CD4-positive, alpha-beta T cell treated with Interleukin-12 subunit alpha and Interleukin-12 subunit beta, for 1 hour (primary cell): ENCODE data around the gene ZNF827.

Source experiments
- DNase-seq: peaks from one replicate; pipeline ENCODE4 v3.0.0-alpha.2; 2020

Gene ZNF827

DNA sequence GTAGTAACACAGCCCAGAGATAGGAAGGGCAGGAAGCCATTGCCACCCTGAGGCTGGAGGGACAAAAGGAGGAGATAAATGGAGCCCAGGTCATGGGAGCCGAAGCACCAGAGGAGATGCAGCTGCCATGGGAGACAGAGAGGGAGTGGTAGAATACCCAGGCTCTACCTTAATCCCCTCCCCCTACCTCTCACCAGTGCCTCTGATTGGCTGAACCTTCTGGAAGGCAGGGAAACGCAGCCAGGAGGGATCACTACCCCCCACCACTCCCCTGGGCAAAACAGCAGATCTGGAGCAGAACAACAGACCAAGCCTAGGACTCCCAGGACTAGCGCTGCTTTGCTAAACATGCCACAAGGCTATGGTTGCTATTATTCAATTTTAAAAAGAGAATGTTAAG, 114.2 kb downstream of the ZNF827 start:
- no peak for DNase-seq

DNA sequence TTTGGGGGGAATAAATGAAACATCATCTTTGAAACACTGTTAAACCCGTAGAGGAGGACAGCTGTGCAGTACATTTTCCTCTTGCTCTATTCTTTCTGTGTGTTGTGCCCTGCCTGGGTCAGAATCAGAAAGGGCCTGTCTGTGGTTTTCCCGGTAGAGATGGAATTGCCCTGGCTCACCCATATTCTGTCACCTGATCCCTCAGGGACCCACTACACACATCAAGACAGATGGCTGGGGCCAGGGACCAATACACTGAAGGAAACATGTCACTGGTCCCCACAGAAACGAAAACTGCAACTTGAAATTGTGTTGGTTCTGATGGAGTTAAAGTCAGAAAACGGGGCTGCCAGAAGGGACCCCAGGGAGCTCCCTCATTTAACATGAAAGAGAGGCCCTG, 114.9 kb downstream of the ZNF827 start:
- no peak for DNase-seq

DNA sequence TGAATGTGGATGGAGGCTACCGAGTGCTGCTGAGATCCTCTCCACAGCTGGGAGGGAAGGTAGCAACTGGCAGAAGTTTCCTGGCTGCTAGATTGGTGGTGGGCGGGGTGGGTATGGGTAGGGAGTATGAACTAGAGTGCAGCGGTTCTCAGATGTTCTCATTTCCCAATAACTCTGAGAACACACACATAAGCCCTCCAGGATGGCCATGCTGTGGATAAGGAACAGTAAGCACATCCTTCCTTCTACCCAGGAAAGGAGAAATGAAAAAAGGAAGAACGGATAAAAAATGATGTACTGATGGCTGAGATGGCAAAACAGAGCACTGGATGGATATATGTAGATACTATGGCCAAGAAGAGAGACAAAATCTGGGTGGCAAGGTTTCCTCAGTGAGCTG, 116.0 kb downstream of the ZNF827 start:
- DNase-seq, result no peak

DNA sequence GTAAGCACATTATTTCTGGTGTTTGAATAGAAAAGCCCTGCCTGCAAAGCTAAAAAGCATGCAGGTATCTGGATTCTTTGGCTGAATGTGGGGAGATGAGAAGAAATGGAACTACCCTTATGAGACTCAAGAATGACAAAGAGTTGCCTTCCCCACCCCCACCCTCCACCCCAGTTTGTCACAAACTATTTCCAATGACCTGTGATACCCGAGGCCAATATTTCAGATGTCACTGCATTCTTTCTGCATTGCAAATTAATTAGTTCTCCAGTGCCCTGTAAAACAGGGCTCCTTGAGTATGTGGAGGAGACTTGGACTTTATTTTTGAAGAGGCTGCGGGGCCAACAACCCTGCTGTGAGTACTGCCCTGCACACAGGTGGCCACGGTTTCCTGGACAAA, 116.4 kb downstream of the ZNF827 start:
- no peak for DNase-seq

DNA sequence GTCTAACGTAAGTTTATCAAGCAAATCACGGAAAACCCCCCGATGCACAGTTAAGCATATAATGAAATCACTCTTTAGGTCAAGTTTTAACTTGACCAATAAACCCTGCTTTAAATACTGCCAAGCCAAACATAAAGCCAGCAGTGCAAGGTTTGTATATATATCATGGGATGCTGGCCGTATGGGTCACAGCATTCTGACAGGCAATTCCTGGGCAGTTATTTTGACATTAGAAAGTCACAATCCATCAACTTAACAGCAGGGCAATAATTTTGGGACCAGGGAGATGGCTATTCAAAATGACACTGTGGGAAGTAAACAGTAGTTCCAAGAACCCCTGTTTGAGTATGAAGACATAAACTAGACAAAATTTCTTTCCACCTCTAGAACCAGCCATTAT, 116.9 kb downstream of the ZNF827 start:
- DNase-seq, result no peak

DNA sequence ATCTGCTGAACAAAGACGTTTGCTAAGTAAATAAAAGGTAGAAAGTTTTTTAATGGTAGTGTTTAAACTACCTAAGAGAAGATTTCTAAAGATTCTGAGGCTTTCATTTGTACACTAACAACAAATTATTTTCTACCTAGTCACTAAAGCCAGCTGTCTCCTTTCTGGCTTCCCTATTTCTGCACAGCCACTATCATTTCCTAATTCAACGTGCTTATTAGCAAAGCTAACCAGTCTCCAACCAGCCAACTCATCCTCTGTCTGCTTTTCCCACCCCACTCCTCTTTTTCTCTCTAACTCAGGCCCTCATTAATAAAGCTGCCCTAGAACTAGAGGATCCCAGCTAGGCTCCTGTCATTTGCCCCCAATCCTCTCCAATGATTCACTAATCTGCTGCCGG, 118.2 kb downstream of the ZNF827 start:
- DNase-seq, result no peak

DNA sequence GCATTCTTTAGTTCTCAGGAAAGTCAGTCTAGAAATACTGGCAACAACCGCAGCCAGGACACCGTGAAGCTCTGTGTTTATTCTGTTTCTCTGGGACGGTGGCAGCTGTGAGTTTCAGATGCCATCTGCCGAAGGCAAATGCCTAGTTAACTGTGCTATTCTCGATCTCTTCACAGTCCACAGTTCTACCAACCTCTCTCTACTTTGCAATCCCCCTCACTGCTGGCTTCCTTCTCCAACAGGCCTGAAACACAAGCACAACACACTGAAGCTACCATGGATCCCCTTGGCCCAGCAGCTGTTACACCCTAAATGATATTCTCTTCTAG, 118.8 kb downstream of the ZNF827 start:
- no peak for DNase-seq

DNA sequence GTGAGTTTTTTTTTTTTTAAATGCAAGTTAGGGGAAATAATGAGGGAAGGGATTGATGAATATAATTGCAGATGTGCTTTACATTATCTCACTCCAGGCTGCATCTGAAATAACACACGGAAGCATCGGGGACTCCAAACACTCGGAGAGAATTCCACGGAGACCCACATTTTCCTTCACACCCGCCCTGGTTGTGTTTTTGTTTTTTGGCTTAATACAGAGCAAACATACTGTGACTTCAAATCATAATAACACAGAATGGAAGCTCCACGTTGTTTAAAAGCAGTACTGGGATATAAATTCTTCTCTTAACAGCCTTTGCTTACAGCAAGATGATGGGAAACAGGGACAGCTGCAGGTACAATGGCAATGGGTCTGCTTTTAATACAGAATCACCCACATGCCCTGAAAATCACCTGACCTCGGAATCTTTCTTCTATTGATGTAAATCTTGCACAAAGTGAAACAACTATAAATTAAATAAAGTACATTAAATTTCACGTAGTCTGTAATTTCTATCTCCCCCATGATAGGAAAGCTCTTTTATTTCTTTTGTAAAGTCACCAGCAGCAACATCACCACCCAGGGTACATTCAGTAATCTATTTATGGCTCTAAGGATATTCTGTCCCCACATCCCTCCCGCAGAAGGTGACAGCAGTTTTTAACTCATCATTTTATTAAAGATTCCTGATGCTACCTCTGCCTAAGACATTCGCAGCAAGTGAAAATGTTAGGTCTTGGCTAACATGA, 119.3 kb downstream of the ZNF827 start:
- DNase-seq, result no peak

DNA sequence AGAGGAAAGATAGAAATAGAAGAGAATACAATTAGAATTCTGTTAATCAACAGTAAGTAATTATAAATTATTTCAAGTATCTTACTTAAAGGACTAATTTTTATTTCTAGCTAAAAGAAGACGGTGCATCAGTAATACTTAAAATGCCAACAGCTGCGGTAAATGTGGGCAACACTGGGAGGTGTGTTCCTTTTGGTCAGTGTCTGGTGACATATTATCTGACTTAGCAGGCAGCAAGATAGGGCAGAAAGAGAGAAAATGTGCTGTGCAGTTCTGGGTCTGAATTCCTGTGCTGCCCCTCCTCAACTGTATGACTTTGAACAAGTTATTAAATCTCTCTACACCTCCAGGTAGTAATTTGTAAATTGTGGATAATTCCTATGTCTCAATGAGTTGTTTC, 120.6 kb downstream of the ZNF827 start:
- no peak for DNase-seq

DNA sequence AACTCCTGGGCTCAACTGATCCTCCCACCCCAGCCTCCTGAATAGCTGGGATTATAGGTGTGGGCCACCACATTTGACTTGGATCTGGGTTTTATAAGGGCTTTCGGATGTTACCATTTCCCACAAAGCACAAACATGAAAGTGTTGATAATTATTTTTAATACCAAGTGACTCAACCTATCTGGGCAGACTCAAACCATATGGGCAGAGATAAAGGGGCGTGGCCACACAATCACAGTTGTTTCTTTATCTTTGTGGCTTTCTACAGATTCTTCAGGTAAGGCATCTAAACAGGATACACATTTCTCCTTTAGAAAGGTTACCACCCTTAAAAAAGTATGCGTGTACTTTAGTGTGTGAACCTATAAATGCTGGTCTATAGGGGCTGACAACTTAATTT, 122.5 kb downstream of the ZNF827 start:
- no peak for DNase-seq

DNA sequence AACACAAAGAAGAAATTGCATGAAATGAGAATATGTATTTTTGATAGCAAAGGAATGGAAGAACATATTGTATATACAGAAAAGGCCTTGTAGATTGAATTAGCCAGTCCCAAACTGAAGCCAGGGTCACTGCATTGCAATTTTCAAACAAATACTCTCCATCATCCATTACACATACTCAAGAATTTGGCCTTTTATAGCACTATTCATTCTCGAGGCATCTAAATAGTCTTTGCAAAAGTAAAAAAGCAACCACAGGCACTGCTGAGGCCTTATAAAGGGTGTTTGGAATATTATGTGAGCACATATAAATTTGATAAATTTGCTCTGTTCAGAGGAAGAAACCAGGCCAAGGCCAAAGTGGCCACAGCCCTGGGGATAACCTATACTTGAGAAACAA, 123.0 kb downstream of the ZNF827 start:
- DNase-seq, result no peak

DNA sequence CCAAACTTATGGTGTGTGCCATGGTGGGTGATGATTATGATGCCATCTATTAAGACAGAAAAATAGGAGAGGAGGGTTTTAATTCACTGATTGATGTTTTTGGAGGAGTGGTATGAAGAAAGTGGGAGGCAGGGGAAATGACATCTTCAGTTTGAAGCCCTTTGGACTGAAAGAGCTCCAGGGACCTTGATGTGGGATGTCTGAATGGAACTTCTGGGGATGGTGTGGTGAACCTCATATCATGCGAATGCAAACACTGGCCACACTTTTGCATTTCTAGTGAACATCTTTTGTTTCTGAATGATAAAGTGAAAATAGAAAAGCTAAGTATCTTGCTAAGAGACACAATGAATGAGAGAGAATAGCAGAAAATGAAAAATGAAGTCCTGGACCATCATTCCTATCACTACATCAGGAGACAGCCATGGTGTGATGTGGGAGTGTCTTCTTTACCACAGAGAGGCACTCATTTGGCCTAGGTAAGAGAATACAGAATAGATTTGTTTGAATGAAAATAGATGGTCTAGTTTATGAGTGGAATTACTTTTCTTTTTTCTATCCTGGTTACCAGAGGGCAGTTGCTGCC, 123.5 kb downstream of the ZNF827 start:
- no peak for DNase-seq

DNA sequence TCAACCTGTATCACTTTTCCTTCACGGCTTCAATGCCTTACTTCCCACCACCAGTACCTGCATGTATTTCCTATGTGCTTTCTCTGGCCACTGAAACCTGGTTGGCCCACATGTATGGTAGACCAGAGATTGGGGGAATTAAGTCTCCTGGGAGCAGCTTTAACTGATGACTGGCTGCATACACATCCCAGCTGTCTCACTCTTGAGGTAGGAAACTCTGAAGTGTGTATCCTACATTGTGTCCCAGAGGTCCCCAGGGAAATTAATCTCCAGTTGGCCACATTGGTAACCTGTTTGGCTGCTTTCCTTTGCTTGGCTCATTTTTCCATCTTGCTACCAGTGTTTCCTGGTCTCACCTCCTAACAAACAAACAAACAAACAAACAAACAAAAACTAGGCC, 124.4 kb downstream of the ZNF827 start:
- no peak for DNase-seq

DNA sequence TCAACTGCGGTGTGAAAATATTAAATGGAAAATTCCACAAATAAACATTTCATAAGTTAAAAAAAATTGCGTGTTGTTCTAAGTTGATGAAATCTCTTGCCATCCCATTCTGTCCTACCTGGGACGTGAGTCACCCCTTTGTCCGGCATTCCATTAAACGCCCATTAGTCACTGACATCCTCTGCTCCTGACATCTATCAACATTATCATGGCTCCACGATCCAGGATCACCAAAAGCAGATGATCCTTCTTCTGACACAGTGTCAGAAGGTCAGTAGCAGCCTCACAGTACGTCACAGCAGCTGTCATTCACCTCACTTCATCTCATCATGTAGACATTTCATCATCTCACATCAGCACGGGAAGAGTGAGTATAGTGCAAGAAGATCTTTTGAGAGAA, 125.7 kb downstream of the ZNF827 start:
- no peak for DNase-seq

DNA sequence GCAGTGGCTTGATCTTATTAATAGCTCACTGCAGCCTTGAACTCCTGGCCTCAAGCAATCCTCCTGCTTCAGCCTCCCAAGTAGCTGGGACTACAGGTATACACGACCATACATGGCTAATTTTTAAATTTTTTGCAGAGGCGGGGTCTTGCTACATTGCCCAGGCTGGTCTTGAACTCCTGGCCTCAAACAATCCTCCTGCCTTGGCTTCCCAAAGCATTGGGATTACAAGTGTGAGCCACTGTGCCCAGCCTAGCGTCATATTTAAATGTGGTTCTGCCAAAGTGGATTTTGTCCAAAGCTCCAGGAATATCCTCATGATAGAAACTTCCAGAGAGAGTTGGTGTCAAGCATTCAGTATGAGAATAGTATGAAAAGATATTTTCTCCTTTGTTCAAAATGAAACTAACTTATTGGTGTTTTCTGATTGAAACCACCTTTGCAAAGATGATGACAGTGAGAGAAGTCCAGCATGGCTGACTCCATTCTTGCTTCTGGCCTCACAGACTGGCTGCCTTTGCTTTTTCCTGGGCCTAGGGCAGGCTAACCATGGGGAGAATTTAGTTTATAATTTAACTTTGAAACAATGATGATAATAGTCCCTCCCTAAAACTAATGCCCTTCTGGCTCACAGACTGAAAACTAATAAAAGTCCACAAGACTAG, 129.6 kb downstream of the ZNF827 start:
- no peak for DNase-seq

DNA sequence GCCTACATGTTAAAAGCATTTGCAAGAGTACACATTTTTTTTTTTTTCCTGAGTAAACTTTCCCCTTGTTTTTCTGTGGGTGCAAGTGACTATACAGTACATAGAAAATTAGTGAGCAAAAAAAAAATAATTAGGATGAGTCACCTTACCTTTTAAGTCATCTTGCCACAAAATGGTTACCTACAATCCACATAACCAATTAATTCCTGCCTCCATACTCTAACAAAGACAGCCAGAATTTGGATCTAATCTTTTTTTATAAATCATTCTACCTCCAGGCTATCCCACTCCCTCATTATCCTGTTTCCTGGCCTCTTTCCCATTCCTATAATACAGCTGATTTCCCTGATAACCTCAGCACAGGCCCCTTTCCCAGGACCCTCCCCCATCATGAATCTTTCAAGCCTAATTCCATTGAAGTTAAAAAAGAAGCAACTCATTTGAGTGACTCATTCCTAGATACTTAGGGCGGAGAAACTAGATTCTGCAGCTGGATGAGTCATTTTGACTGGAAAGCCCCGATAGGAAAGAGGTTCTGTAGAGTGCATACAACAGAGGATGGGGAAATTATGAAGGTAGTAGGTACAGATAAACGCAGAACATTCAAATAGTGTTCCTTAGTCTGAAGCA, 130.5 kb downstream of the ZNF827 start:
- DNase-seq, result peak; percentile 10

DNA sequence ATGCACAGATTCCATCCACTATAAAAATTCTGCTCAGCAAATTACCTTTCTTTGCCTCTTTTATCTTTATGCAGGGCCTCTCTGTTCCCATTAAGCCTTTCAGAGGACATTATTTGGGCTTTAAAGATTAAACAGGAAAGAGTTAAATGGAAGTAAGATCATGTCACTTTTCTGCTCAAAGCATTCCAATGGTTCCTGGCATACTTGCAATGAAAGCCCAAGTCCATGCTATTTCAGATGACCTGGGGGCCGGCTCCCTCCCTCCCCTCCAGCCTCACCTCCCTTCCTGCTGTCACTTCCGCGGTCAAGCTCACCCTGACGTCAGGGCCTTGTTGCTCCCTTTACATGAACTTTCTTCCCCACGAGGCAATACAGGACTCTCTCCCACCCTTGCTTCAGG, 133.1 kb downstream of the ZNF827 start:
- DNase-seq, result no peak

DNA sequence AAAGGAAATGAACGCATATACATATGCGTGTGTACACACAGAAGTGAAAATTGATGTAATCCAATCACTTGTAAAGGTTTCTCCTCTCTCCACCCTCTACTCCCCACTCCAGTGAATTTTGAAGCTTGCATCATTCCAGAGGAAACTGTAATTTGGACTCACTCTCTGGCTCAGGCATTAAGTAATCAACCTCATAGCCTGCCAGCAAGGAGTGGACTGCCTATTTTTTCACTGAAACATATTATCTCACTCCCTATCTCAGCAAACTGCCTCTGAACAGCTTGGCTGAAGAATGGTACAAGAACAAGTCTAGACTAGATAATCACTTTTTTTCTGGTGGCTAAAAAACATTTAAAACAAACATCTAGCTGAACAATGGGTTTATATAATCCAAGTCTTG, 134.5 kb downstream of the ZNF827 start:
- DNase-seq, result no peak

DNA sequence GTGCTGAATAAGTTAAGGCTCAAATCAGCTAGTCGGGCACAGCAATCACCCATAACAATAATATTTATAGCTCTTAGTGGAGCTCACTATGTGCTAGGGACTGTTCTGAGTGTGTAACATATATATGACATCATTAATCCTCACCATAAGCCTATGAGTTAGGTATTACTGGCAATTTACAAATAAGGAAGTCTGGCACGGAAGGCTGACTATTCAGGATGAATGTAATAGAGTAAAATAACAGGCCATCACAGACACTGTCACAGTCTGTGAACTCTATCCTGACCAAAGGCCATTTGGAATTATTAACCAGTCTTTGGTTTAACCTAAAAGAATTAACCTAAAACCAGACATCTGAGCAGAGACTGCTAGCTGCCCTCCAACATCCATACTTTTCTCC, 139.4 kb downstream of the ZNF827 start:
- DNase-seq, result no peak

DNA sequence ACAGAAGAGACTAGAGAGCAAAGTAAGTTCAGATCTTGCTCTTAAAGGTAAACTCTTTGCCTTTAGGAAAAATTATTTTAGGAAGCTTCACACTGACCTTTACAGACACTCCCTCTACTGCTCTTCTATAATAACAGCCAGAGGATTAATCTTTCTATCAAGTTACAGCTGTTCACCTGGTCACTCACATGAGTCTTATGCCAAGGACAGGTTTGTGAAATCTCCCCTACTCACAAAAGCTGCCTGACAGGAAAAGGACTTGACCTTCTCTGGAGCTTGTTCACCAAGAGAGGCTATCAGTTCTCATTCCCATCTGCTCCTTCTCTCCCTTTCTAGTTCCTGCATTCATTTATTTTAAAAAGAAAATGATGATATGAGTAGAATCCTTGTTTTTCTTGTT, 141.3 kb downstream of the ZNF827 start:
- no peak for DNase-seq

DNA sequence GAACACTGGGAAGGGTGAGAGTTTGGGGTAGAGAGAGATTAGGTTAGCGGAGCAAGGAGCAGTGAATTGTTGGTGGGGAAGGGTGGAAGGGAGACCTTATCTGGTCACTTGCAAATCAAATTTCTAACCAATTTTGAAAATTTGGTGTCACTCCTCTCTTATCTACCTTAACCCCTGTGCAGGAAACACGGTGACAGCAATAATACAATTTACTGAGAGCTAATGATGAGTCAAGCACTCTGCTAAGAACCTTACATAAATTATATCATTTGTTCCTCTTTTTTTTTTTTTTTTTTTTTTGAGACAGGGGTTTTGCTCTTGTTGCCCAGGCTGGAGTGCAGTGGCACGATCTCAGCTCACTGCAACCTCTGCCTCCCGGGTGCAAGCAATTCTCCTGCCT, 142.3 kb downstream of the ZNF827 start:
- DNase-seq, result no peak

DNA sequence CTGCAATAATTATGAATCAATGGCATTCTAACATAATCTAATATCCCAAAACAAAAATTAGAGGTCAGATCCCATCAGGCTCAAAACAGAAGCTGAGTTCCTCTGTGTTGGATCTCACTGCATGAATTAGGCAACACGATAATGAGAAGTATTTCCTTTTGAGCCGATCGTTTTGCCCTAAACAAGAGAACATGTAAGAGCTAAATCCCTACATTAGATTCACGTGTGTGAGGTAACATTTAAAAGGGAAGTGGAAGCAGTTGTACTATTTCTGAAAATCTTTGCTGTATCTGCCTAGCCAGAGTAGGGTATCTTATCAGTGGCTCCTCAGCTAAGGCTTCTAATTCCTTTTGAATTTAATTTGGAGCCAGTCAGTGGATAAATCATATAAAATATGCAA, 143.1 kb downstream of the ZNF827 start:
- no peak for DNase-seq

DNA sequence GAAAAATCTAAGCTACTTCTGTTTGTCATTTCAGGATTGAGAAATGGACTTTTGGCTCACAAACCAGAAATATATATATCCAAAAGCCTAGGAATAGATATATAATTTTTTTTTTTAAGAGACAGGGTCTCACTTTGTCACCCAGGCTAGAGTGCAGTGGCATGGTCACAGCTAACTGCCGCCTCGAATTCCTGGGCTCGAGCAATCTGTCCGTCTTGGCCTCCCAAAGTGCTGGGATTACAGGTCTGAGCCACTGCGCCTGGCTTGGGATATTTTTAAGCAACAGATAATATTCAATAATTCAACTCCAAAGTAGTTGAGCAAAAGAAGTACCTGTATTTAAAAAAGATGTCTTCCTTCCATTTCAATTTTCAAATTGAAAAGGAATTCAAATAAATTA, 146.2 kb downstream of the ZNF827 start:
- no peak for DNase-seq

DNA sequence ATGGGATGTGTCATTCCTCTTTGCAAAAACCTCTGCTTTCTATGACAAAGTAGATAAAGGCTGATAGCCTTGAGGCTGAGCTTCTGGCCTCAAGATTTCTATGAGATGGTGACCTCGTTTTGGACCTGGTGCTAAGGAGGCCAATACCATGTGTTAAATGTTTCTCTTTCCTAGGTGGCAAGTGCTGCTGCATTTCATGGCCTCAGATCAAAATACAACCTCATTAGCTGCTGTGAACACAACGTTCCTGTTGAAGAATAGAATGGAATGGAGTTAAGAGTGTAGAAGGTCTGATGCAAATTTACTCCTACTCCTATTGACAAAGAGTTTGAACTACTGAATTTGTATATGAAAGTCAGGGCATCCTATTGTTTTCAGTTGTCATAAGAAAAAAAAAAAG, 146.6 kb downstream of the ZNF827 start:
- no peak for DNase-seq
